Breast epithelium (tissue), 3 donors: Measurements from ENCODE around the gene SUSD6.

Experiments used
- POLR2A ChIP-seq: fragments of 450-650 bp; IDR thresholded peaks from one replicate; pipeline ENCODE4 v1.6.1; 2016; ENCODE audit warnings: antibody characterized with exemption, mild to moderate bottlenecking, moderate library complexity
- POLR2AphosphoS5 ChIP-seq, 3 donors: sonication (generic); formaldehyde crosslinking; IDR thresholded peaks; one replicate each; pipeline ENCODE4 v1.6.1; 2017; ENCODE audit warnings: antibody characterized with exemption in 3 of 3
- TF ChIP-seq, protein P1 (sequence below), 3 donors: fragments of 450-650 bp; IDR thresholded peaks; one replicate each; pipeline ENCODE4 v1.5.1; 2016 to 2017; ENCODE audit warnings: antibody characterized with exemption in 3 of 3, mild to moderate bottlenecking in 3 of 3, moderate library complexity in 3 of 3

GRCh38 chr14:69708049-69708448, 96.7 kb downstream of the SUSD6 start:
- TF ChIP-seq, protein P1, sequence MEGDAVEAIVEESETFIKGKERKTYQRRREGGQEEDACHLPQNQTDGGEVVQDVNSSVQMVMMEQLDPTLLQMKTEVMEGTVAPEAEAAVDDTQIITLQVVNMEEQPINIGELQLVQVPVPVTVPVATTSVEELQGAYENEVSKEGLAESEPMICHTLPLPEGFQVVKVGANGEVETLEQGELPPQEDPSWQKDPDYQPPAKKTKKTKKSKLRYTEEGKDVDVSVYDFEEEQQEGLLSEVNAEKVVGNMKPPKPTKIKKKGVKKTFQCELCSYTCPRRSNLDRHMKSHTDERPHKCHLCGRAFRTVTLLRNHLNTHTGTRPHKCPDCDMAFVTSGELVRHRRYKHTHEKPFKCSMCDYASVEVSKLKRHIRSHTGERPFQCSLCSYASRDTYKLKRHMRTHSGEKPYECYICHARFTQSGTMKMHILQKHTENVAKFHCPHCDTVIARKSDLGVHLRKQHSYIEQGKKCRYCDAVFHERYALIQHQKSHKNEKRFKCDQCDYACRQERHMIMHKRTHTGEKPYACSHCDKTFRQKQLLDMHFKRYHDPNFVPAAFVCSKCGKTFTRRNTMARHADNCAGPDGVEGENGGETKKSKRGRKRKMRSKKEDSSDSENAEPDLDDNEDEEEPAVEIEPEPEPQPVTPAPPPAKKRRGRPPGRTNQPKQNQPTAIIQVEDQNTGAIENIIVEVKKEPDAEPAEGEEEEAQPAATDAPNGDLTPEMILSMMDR (IDR thresholded peaks at IDR 0.05), result no peak
- TF ChIP-seq POLR2A (no peak), POLR2AphosphoS5 (IDR thresholded peaks at IDR 0.05) (no peak)
